OCI-LY7 (cell line): Measurements from ENCODE around the gene GRIN2D. TPM values are rescaled to one million over a fixed set of nuclear protein-coding genes. Genes with fewer than 3 reads are reported as not detected.

Source experiments
- BruUV-seq: library from RNA; stranded (reverse); fragments of 400-500 nt; replicated peaks from 2 replicates; lab custom pipeline; 2021; lab: Mats Ljungman, UMichigan
- CTCF ChIA-PET: fragments of 300-600 bp; sonication (Branson Sonifier 250); formaldehyde crosslinking; loops from one replicate; lab custom pipeline; 2022; ENCODE audit warnings: antibody characterized with exemption; ENCODE audit not compliant: unreplicated experiment; lab: Charles Lee
- POLR2A ChIA-PET: fragments of 300-600 bp; sonication (Branson Sonifier 250); formaldehyde crosslinking; loops from one replicate; lab custom pipeline; 2022; ENCODE audit warnings: antibody characterized with exemption; lab: Charles Lee
- DNase-seq: peaks from one replicate; pipeline ENCODE4 v3.0.0-alpha.2; 2015; ENCODE audit warnings: low spot score
- H2AFZ ChIP-seq: fragments of 200-600 bp; sonication (generic), shearing (Covaris generic); 2 replicates; pipeline ENCODE4 v1.6.1; 2014; ENCODE audit warnings: mild to moderate bottlenecking, antibody characterized with exemption, low read length, moderate library complexity
- H3K27ac ChIP-seq: fragments of 200-600 bp; sonication (generic); 2 replicates; pipeline ENCODE4 v1.5.1; 2014; ENCODE audit warnings: mixed run types, low read depth, mild to moderate bottlenecking, moderate library complexity, low read length, inconsistent platforms; ENCODE audit not compliant: poor library complexity, severe bottlenecking
- H3K36me3 ChIP-seq: fragments of 200-600 bp; sonication (generic); 2 replicates; pipeline ENCODE4 v1.6.1; 2014; ENCODE audit warnings: mild to moderate bottlenecking, antibody characterized with exemption, low read length, moderate library complexity, mixed read lengths; ENCODE audit not compliant: insufficient read depth
- H3K4me1 ChIP-seq: fragments of 200-600 bp; sonication (generic); 2 replicates; pipeline ENCODE4 v1.5.1; 2014; ENCODE audit warnings: mild to moderate bottlenecking, low read length; ENCODE audit not compliant: insufficient read depth, poor library complexity, severe bottlenecking
- H3K4me2 ChIP-seq: fragments of 200-600 bp; sonication (generic); 2 replicates; pipeline ENCODE4 v1.6.1; 2014; ENCODE audit warnings: mild to moderate bottlenecking, low read length
- H3K4me3 ChIP-seq: fragments of 200-600 bp; sonication (generic); 2 replicates; pipeline ENCODE4 v1.5.1; 2014; ENCODE audit warnings: mild to moderate bottlenecking, low read depth, low read length; ENCODE audit not compliant: poor library complexity, severe bottlenecking
- H3K79me2 ChIP-seq: fragments of 200-600 bp; sonication (generic); 2 replicates; pipeline ENCODE4 v1.6.1; 2016; ENCODE audit warnings: low read depth, mild to moderate bottlenecking, low read length, moderate library complexity, mixed read lengths; ENCODE audit not compliant: insufficient read depth
- H3K9me2 ChIP-seq: fragments of 200-600 bp; sonication (generic); 2 replicates; pipeline ENCODE4 v1.6.1; 2016; ENCODE audit warnings: mild to moderate bottlenecking, low read length, mixed read lengths; ENCODE audit not compliant: insufficient read depth
- H3K9me3 ChIP-seq: fragments of 200-600 bp; sonication (generic); 2 replicates; pipeline ENCODE4 v1.6.1; 2014; ENCODE audit warnings: mild to moderate bottlenecking, mixed run types, low read length, mixed read lengths
- H4K20me1 ChIP-seq: fragments of 200-600 bp; sonication (generic); 2 replicates; pipeline ENCODE4 v1.6.1; 2014; ENCODE audit warnings: mild to moderate bottlenecking, antibody characterized with exemption, low read length, moderate library complexity, mixed read lengths; ENCODE audit not compliant: insufficient read depth
- EZH2phosphoT487 ChIP-seq: fragments of 200-600 bp; sonication (generic); IDR thresholded peaks from 2 replicates; pipeline ENCODE4 v1.6.1; 2018; ENCODE audit warnings: low read depth, borderline replicate concordance, mild to moderate bottlenecking, mixed run types, antibody characterized with exemption, low read length, moderate library complexity, mixed read lengths
- intact Hi-C: fragments of 100-400 bp; cut with micrococcal nuclease; formaldehyde crosslinking; loops from one replicate; pipeline ENCODE4 v1.10.0; 2022; ENCODE audit not compliant: unreplicated experiment
- total RNA-seq, 2 experiments: library from RNA; depleted of rRNA in 1 of 2; stranded (reverse); fragments of >200 nt in 1 of 2; shearing (Covaris generic) in 1 of 2; gene quantifications; 2 replicates each; pipeline ENCODE4 v1.2.3, GENCODE V29; 2014 to 2022
- TF ChIP-seq, protein P1 (sequence below): fragments of 200-600 bp; sonication (generic); conservative IDR thresholded peaks from 2 replicates; pipeline ENCODE4 v1.5.1; 2014; ENCODE audit warnings: mild to moderate bottlenecking, antibody characterized with exemption, low read length, moderate library complexity, mixed read lengths

The GRIN2D gene
- total RNA-seq, 2 experiments from 2014 or later = 0.06 TPM; not detected in 1

DNA sequence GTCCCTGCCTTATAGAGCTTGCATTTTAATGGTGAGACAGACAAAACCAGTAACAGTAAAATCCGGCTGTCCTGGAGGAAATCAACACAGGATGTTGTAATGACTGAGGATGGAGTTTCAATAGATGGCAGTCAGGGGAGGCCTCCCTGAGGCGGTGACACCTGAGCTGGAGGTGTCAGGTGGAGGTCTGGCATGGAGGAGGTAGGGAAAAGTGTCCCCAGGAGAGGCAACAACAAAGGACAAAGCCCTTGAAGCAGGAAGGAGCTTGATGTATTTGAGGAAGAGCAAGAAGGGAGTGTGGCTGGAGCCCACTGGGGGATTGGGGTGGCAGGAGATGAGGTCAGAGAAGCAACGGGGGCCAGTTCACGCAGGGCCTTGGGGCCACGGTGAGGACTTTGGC lies 7.8 kb downstream of the GRIN2D start:
- no TSS peak for BruUV-seq
- H3K79me2 ChIP-seq = no peaks in the 10 kb centered on the region
- H3K4me2 ChIP-seq = no peak overlapping the region
- H3K4me1 ChIP-seq = peaks cover 35% of the 10 kb centered on the region
- no peak for TF ChIP-seq EZH2phosphoT487
- TF ChIP-seq, protein P1, sequence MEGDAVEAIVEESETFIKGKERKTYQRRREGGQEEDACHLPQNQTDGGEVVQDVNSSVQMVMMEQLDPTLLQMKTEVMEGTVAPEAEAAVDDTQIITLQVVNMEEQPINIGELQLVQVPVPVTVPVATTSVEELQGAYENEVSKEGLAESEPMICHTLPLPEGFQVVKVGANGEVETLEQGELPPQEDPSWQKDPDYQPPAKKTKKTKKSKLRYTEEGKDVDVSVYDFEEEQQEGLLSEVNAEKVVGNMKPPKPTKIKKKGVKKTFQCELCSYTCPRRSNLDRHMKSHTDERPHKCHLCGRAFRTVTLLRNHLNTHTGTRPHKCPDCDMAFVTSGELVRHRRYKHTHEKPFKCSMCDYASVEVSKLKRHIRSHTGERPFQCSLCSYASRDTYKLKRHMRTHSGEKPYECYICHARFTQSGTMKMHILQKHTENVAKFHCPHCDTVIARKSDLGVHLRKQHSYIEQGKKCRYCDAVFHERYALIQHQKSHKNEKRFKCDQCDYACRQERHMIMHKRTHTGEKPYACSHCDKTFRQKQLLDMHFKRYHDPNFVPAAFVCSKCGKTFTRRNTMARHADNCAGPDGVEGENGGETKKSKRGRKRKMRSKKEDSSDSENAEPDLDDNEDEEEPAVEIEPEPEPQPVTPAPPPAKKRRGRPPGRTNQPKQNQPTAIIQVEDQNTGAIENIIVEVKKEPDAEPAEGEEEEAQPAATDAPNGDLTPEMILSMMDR = no peak
- DNase-seq = no peak
- no peaks in the 10 kb centered on the region for H3K9me2 ChIP-seq
- no peaks in the 10 kb centered on the region for H4K20me1 ChIP-seq
- POLR2A ChIA-PET = no interaction called here
- intact Hi-C loops = no loop called here
- CTCF ChIA-PET = no interaction called here
- H3K9me3 ChIP-seq = no peaks in the 10 kb centered on the region
- no peak overlapping the region for H3K4me3 ChIP-seq
- H3K27ac ChIP-seq = no peak overlapping the region
- H2AFZ ChIP-seq = no peak overlapping the region
- no peaks in the 10 kb centered on the region for H3K36me3 ChIP-seq

DNA sequence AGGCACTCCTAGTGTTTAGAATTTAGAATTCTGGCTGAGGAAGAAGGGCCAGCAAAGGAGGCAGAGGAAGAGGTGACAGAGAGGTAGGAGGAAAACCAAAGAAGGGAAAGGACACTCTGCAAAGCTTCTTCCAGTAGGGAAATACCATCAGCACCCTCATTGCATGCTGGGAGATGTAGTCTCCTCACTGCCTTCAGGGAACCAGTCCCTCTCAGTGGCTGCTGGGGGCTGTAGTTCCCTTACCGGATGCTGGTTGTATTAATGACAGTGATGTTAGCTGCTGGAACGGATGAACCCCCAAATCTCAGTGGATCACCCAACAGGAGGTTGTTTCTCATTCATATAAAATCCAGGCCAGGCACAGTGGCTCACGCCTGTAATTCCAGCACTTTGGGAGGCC lies 10.1 kb downstream of the GRIN2D start:
- no TSS peak for BruUV-seq
- no peaks in the 10 kb centered on the region for H3K79me2 ChIP-seq
- DNase-seq = peak; percentile 80

More for the DNA sequence above, 10.1 kb downstream of the GRIN2D start:
- intact Hi-C loops = no loop called here
- Histone ChIP-seq H3K4me2 (0 out of 2 replicates have a peak overlapping the region, but pooled peaks have one; percentile 9), H3K4me3 (no peak overlapping the region), H3K27ac (no peak overlapping the region), H3K9me2 (no peaks in the 10 kb centered on the region), H3K4me1 (peaks cover 29% of the 10 kb centered on the region), H3K36me3 (no peaks in the 10 kb centered on the region), H3K9me3 (no peaks in the 10 kb centered on the region), H4K20me1 (no peaks in the 10 kb centered on the region), H2AFZ (peak overlapping the region; percentile 91)
- ChIA-PET CTCF (no interaction called here), POLR2A (interaction anchor here (0.7 kb wide), 1 partner anchor 42 kb away, joined by 3 read pairs; no protein-coding TSS in a partner anchor)
- no peak for TF ChIP-seq EZH2phosphoT487
- TF ChIP-seq, protein P1 = no peak
